Measurements from ENCODE around the gene MRM2.

The MRM2 gene

DNA sequence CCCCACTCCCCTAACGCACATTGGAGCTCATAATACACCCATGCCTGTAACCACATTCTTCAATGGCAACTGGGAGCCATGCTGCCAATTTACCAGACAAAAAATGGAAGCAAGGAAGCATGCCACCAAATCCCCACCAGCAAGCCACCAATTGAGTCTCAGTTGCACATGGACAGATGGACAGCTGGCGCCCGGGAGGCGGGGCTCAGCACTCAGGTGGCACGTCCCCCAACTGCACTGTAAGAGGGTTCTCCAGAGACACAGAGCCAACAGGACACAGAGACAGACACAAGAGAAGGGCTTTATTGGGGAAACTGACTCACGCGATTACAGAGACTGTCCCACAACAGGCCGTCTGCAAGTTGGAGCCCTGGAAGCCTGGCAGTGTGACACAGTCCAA lies 11.8 kb downstream of the MRM2 start:
- no peak overlapping the region for H3K4me3 ChIP-seq (ENCODE audit: low read length)
- no peak for DNase-seq (ENCODE audit: low read depth, low spot score)

DNA sequence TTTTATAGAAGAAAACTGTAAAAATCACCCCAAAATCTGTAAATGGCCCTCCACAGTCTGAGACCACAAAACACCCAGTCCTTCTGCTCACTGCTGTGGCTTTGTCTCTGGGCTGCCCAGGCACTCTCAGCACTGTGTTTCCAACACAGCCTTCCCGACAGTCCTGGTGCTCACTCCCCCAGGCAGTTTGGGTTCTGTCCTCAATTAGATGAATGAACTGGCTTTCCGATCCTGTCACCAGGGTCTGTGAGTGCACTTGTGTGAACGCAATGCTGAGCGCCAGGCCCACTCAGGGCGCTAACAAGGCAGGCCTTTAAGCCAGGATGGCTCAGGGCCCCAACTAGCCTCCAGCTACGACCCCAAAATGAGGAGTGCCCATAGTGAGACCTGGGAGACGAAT lies 12.5 kb downstream of the MRM2 start:
- DNase-seq (ENCODE audit: low read depth, low spot score) = no peak
- no peak overlapping the region for H3K4me3 ChIP-seq (ENCODE audit: low read length)

DNA sequence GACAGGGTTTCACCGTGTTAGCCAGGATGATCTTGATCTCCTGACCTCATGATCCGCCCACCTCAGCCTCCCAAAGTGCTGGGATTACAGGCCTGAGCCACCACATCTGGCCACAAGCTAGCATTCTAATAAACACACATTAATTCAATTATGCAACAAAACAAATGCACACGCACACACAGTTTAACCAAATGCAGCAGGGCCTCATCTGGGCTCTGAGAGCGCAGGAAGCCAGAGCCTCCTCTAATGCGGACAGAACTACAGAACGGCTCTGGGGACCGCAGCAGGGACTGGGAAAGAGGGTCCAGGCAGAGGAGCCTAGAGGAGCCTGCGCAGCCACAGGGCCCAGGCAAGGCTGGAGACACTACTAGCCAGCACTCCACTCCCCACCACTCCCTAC lies 13.1 kb downstream of the MRM2 start:
- no peak overlapping the region for H3K4me3 ChIP-seq (ENCODE audit: low read length)
- no peak for DNase-seq (ENCODE audit: low read depth, low spot score)

DNA sequence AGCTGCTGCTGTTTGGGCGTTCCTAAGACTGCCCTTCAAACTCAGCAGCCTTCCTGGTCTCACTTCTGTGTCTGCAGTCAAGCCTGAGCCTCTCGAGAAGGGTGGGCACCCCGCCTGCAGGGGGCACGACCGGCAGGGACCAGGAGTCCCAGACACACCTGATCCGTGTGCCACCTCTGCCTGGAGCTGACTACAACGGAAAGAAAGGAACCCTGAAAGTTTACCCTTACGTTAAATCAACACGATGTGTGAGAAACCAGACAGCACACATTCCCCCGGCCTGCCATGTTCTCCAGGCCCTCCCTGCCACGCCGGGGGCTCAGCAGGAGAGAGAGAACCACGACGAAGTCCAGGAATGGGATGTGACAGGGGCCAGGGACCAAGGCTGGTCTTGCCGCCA lies 14.3 kb downstream of the MRM2 start:
- DNase-seq (ENCODE audit: low read depth, low spot score) = no peak
- H3K4me3 ChIP-seq (ENCODE audit: low read length) = no peak overlapping the region

DNA sequence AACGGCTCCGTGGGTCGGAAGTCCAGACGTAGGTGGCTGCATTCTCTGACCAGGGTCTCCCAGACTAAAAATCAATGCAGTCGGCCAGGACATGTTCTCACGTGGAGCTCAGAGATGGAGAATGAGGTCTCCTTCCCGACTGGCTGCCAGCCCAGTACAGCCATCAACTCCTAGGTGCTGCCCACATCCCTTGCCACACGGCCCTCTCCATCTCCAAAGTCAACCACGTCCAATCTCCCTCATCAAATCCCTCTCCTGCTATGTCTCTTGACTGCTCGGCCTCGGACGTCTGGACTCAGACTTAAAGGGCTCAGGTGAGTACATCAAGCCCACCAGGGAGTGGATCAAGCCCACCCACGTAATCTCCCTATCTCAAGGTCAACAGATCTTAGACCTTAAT lies 16.2 kb downstream of the MRM2 start:
- H3K4me3 ChIP-seq (ENCODE audit: low read length) = no peak overlapping the region

DNA sequence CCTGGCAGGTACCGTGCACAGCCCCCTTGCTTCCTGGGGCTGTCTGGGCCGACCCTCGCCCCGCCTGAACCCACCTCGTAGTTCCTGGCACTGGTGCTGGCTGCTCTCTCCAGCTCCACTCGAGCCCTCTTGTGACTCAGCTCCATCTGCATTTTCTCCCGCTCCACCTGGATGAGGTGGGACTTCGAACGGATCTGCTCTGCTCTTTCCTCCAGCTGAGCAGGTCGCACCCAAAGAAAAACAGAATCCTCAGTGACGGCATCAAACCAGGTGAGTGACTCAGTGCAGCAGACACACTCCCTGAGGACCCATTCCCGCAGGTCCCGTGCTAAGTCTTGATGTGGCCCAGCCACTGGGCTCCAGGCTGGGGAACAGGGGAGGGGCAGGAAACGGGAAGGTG lies 16.7 kb downstream of the MRM2 start:
- no peak for DNase-seq (ENCODE audit: low read depth, low spot score)
- no peak overlapping the region for H3K4me3 ChIP-seq (ENCODE audit: low read length)

More for the DNA sequence above, 16.2 kb downstream of the MRM2 start:
- no peak for DNase-seq (ENCODE audit: low read depth, low spot score)

DNA sequence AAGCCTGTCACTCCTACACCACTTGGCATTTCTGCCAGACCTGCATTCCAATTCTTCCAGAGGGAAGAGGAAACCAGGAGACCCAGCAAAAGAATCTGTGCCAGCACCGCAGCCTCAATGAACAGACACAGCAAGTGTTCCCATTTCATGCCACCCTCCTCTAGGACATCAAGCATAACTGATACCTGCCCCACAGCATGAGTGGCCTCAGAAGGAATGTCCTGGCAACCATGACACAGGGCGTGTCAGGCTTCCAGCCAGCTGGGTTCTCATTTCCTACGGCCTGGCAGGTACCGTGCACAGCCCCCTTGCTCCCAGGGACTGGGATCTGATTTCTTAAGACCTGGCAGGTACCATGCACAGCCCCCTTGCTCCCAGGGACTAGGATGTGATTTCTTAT lies 17.1 kb downstream of the MRM2 start:
- no peak overlapping the region for H3K4me3 ChIP-seq (ENCODE audit: low read length)
- DNase-seq (ENCODE audit: low read depth, low spot score) = no peak

DNA sequence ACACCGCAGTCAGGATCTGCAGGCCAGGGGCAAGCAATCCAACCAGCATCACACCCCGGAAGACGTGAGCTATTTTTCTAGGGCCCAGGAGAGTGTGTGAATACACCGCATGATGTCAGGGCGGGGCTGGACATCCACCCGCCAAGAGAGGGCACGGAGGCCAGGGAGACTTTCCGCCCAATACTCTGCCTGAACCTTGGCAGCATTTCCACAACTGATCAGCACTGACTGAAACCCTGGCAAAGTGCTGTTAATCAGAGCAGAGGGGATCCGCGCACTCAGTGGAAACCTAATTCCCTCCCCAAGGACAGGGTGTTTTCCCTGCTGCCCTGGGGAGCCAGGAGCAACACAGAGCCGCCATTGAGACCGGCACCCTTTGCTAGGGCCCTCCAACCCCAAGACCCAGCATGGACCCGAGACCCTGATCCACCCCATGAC lies 17.5 kb downstream of the MRM2 start:
- no peak overlapping the region for H3K4me3 ChIP-seq (ENCODE audit: low read length)
- no peak for DNase-seq (ENCODE audit: low read depth, low spot score)

DNA sequence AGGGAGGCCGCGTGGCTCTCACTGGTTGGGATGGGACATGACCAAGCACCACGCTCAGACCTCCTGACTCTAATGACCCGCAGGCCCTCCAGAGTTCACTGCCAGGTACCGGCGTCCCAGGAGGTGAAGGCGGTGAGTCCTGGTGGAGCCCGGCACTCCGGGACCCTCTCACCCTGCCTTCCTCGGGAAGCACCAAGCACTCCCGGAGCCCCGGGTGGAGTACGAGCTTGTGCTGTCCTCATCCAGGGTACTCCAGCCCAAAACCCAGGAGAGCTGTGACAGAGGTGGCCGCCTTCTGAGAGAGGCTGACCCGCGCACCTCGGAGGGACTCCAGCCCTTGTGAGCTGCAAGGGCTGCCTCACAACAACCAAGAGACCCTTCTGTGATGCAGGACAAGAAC lies 18.7 kb downstream of the MRM2 start:
- no peak for DNase-seq (ENCODE audit: low read depth, low spot score)
- no peak overlapping the region for H3K4me3 ChIP-seq (ENCODE audit: low read length)

DNA sequence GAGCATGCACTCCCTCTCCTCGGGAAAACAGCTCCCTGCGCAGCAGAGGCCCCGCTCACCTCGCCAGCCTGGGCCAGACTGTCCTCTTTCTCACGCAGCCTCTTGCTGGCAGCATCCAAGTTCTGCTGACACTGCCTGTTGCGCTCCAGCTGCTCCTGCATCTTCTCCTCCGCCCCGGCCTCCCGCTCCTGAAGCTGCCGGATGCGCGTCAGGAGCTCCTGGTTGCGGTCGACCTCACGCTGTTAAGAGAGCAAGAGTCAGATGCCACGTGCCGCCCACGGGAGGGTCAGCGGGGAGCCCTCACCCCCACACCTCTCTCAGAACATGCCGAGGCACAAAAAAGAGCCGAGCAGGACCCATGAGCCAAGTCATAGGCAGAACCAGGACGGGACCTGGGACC lies 19.5 kb downstream of the MRM2 start:
- DNase-seq (ENCODE audit: low read depth, low spot score) = no peak
- no peak overlapping the region for H3K4me3 ChIP-seq (ENCODE audit: low read length)

DNA sequence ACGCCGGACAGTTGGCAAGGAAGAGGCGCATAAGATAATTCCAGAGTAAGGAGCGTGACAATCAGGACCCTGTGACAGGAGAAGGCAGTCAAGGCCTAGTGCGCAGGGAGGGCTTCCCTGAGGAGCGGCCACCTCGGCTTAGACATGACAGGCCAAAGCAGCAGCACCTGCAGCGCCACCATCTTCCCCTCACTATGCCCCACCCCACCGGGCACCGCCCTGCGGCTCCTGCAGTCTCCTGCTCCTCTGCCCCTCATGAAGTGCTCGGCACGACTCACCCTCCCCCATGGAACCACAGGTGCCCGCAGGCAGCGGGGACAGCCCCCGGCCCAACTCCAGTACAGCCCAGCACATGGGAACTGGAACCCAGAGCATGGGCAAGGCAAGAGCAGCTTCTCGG lies 21.1 kb downstream of the MRM2 start:
- H3K4me3 ChIP-seq (ENCODE audit: low read length) = no peak overlapping the region
- no peak for DNase-seq (ENCODE audit: low read depth, low spot score)

DNA sequence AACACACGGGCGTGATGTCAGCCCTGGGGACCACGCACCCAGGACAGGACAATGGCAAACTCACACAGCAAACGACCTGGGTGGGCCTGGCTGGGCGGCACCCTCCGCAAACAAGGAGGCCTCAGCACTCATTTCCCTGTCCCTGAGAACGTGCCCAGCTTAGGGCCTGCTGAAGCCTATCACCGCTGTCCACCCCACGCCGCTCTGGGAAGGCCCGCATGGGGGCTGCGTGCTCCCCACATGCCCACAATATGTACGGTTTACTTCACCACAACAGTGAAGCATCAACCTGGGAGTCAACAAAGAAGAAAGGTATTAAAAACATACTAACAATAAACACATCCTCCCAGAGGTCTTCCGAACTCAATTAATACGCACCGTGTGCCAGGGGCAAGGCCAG lies 21.5 kb downstream of the MRM2 start:
- H3K4me3 ChIP-seq (ENCODE audit: low read length) = no peak overlapping the region

DNA sequence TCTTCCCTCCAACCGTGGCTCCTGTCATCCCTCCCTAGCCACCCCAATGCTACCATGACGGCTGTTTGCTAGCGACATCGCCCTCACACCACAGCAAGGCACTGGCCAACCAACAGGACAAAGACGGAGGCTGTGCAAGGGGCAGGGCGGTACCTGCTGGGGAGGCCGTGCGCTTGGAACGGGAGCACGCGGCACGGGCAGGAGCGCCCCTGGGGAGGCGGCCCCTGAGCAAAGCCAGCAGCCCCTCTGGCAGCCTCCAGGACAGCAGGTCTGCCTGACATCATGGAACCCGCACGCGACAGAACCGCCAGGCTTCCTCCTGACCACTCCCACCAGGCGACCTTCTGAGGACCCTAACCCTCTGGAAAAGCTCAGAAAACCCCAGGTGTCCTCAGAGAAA lies 22.0 kb downstream of the MRM2 start:
- H3K4me3 ChIP-seq (ENCODE audit: low read length) = no peak overlapping the region
- DNase-seq (ENCODE audit: low read depth, low spot score) = no peak

More for the DNA sequence above, 21.5 kb downstream of the MRM2 start:
- no peak for DNase-seq (ENCODE audit: low read depth, low spot score)

DNA sequence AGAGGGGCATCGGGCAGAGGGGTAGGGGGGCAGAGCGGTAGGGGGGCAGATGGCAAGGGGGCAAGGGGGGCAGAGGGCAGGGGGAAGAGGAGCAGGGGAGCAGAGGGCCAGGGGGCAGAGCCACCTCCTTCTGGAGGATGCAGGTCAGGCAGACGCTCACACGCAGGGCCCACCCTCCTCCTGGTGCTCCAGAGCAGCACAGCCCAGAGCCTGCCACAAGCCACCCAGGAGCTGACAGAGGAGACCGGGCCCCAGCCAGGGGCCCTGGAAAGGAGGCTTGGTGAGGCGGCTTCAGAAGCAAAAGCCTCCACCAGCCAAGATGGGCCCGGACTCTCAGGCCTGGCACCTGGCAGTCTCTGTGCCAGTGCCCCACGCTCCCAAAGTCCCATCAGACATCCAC lies 22.4 kb downstream of the MRM2 start:
- H3K4me3 ChIP-seq (ENCODE audit: low read length) = no peak overlapping the region
- DNase-seq (ENCODE audit: low read depth, low spot score) = no peak

DNA sequence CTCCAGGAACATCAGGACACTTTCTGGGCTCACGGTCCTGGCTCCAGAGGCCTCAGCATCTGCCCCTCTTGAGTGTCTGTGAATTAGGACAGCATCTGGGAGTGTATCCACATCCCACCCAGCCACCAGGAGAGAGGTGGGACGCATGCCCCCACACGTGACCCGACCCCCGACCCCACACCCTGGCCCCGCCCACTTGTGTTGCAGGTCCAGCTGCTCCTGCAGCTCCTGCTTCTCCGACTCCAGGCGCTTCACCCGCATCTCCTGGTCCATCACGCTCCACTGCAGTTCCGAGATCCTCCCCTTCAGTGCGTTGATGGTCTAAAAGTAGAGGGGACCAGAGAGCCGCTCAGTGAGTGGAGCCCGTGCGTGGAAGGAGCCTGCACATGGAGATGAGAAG lies 22.9 kb downstream of the MRM2 start:
- no peak overlapping the region for H3K4me3 ChIP-seq (ENCODE audit: low read length)
- no peak for DNase-seq (ENCODE audit: low read depth, low spot score)

DNA sequence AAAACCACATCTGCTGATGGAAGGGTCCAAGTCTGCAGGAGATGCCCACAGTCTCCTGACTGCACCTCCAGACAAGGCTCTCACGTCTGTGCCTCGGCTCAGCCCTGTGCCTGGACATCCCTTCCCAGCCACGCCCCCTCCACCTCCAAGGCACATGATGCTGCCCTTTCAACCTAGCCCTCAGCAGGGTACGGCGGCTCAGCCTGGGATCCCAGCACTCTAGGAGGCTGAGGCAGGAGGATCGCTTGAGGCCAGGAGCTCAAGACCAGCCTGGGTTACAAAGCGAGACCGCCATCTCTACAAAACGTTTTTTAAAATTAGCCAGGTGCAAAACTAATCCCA lies 23.6 kb downstream of the MRM2 start:
- no peak overlapping the region for H3K4me3 ChIP-seq (ENCODE audit: low read length)
- DNase-seq (ENCODE audit: low read depth, low spot score) = no peak

DNA sequence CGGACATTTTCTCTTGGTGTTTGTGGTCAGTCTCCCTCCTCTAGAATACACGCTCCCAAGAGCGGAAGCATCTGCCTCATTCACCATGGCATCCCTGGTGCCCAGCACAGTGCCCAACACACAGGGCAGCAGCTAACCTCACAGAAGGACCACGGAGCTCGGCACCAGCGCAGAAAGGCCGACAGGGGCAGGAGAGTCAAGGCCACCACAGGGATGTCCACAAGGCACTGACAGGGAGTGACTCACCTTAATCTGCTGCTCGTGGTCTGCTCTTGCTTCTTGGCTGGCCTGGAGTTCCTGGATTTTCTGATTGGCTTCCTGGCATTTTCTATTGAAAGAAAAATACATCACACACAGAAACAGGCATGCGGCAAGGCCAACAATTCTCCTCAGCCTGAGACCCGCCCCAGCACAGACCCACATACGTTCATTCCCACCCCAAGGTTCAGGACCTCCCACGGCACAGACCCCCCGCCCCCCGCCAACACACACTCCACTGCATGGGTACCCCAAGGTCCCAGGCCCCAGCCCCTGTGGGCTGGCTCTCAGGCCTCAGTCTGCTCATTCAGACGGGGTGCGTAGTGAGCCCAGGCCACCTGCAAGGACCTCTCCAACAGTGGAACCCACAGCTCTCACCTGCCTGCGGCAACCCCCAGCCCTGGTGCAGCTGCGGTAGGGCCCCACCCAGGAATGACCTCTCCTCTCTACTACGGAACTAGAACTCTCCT lies 24.1 kb downstream of the MRM2 start:
- no peak overlapping the region for H3K4me3 ChIP-seq (ENCODE audit: low read length)
- DNase-seq (ENCODE audit: low read depth, low spot score) = no peak

DNA sequence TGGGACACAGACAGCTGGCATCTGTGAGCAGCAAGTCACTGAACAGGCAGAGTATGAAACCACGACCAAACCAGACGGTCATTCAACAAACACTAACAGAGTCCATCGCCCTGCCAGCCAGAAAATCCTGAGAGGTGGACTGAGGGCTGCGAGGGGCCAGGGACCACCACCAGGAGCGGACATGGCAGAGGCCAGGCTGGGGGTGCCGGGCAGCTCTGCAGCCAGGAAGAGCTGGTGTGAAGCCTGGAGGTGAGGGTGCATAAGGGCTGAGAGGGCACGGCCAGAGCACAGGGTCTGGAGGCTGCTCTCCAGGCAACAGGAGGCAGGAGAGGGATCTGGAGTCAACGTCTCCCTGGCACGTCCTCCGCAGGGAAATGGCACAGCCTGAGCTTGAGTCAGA lies 24.8 kb downstream of the MRM2 start:
- no peak overlapping the region for H3K4me3 ChIP-seq (ENCODE audit: low read length)
- no peak for DNase-seq (ENCODE audit: low read depth, low spot score)

DNA sequence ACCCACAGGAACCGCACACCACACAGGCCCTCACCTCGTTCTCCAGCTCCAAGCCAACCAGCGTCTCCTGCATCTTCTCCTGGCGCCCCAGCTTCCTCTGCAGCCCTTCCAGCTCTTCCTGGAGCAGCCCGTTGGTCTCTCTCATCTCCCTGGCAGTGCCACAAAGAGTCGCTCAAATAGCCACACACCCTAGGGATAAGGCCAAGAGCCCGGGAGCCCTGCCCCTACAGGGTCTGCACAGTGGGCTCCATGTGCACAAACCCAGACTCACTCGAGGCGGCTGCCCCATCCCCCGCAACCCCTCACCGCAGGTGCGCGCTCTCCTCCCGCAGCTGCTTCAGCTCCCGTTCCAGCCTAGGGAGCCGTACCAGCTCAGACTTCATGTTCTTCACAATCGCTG lies 26.2 kb downstream of the MRM2 start:
- no peak overlapping the region for H3K4me3 ChIP-seq (ENCODE audit: low read length)
- peak; percentile 28 for DNase-seq (ENCODE audit: low read depth, low spot score)

DNA sequence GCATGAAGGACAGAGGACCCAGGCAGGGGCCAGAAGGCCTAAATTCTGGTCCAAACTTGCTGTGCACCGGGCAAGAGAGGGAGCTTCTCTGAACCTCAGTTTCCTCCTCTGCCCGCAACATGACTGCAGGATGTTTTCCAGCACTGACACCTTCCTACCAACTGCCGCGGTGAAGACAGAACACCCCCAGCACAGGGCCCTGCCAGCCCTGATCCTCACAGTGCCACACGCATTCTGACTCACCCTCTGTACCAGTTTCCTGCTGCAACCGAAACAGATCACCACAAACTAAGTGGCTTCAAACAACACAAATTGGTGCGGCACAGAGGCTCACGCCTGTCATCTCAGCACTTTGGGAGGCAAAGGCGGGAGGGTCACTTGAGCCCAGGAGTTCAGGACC lies 27.4 kb downstream of the MRM2 start:
- H3K4me3 ChIP-seq (ENCODE audit: low read length) = no peak overlapping the region
- peak; percentile 66 for DNase-seq (ENCODE audit: low read depth, low spot score)

DNA sequence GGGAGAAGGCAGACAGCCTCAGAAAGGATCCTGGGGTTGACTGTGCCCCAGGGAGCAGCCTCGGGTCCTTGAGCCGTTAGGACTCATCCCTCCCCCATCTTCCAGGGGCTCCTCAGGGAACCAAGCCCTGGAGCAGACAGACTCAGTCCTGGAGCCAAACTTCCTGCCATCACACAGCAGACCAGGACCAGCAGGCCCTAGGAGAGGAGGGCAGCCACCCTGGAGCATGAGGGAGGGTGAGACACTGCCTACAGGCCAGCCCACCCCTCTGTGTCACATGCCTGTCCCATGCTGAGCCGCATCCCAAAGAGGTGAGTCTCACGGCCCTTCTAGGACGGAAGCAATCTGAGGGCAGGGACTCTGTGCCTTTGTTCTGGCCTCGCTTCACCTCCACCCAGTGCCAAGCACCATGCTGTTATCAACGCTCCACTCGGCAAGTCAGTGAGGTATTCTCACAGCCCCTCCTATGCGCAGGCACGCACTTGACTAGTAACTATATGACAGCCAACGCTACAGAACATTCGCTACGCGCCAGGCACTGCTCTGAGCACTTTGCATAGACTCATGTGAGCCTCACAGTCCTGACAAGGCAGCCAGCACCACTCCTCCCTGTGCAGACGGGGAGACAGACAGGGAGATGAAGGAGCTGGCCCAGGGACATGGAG lies 28.3 kb downstream of the MRM2 start:
- H3K4me3 ChIP-seq (ENCODE audit: low read length) = no peak overlapping the region
- no peak for DNase-seq (ENCODE audit: low read depth, low spot score)

Data from Jurkat, Clone E6-1 (cell line).